Testis (tissue), 2 donors: ENCODE data around the gene SVOPL.

Experiments used
- POLR2A ChIP-seq: fragments of 450-650 bp; IDR thresholded peaks from one replicate; pipeline ENCODE4 v1.6.1; 2017; ENCODE audit warnings: antibody characterized with exemption, mild to moderate bottlenecking, moderate library complexity
- TF ChIP-seq, protein P1 (sequence below), 3 experiments: fragments of 450-650 bp in 2 of 3; fragments of 200-600 bp in 1 of 3; sonication (generic) in 1 of 3; IDR thresholded peaks; one replicate each; pipeline ENCODE4 v1.5.1; 2016 to 2019; ENCODE audit warnings: antibody characterized with exemption in 3 of 3, mild to moderate bottlenecking in 2 of 3, moderate library complexity in 1 of 3

DNA sequence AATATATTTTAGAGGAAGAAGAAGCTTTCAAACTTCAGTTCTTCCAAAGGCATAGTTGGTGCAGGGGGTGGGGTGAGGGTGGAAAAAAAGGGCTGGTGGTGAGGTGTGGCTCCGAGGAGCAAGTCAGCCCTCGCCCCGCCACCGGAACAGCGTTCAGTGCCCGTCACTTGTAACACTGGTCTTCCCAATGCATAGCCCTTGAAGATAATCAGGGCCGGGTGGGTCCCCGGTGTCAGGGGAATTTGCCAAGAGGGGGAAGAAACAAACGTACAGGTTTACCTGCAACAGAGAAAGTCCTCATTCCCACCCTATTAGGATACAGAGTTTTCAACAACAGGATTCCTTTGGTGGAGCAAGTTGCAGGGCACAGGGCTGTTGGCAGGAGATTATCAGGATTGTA is 1.5 kb downstream of the SVOPL start:
- TF ChIP-seq POLR2A, result no peak
- TF ChIP-seq, protein P1, sequence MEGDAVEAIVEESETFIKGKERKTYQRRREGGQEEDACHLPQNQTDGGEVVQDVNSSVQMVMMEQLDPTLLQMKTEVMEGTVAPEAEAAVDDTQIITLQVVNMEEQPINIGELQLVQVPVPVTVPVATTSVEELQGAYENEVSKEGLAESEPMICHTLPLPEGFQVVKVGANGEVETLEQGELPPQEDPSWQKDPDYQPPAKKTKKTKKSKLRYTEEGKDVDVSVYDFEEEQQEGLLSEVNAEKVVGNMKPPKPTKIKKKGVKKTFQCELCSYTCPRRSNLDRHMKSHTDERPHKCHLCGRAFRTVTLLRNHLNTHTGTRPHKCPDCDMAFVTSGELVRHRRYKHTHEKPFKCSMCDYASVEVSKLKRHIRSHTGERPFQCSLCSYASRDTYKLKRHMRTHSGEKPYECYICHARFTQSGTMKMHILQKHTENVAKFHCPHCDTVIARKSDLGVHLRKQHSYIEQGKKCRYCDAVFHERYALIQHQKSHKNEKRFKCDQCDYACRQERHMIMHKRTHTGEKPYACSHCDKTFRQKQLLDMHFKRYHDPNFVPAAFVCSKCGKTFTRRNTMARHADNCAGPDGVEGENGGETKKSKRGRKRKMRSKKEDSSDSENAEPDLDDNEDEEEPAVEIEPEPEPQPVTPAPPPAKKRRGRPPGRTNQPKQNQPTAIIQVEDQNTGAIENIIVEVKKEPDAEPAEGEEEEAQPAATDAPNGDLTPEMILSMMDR (IDR thresholded peaks at IDR 0.05), result no peak
